ENCODE data around the gene RBMS3. TPM values are rescaled to one million over a fixed set of nuclear protein-coding genes. Genes with fewer than 3 reads are reported as not detected.

Gene RBMS3
- total RNA-seq, 1 experiment from 2014 or later: 0.42 TPM

DNA sequence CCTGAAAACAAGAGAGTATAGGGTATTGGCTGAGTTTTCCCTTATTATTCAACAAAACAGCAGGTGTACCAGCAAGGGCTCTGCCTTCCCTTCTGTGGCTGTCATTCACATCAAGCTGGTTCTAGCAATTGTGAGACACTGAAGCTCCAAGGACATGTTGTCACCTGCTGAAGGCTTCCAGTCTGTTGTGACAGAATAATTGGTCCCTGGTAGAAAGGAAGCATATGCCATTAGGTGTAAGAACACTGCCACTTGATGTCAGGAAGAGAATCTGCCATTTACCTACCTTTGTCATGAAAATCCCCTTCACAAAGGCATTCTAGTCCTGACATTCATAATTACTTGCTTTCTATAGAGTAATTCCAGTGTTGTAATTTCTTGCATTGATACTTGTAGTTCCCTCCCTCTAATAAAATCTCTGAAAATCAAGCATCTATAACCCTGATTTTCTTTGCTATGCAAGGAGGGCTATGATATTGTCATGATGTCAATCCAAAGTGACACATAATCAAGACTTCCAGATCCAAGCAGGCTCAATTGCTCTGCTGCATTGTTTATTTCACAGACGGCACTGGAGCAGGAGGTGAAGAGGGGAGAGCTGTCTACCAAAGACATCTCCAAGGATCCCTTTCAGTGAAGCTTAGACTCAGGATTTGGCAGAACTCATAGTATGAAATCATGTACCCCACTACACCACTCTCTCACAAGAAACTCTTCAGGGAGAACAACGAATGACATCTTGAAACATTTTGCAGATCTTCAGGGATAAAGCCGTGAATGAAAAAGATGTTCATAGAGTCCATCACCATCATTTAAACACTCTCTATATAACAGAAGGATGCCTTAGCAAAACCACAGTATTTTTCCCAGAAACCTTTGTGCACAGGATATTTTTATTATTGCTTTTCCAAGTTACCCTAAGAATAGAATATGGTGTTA is 425.3 kb downstream of the RBMS3 start:
- BruUV-seq (replicated peaks): no TSS peak

More for the DNA sequence above, 425.3 kb downstream of the RBMS3 start:
- Histone ChIP-seq H3K27ac (ENCODE audit: low read depth, low read length) (no peak overlapping the region), H3K4me3 (replicated peaks in 1 of 2; ENCODE audit: low read depth in 1 of 2, low read length in 2 of 2) (no peak overlapping the region), H3K36me3 (ENCODE audit: control insufficient read depth in 1 of 2, insufficient read depth in 2 of 2, low read length in 2 of 2) (no peaks in the 10 kb centered on the region), H3K4me2 (ENCODE audit: low read length) (no peak overlapping the region), H3K9me3 (ENCODE audit: control insufficient read depth in 1 of 2, insufficient read depth in 1 of 2, low read depth in 1 of 2, low read length in 2 of 2) (no peaks in the 10 kb centered on the region), H3K9ac (ENCODE audit: low read length) (no peak overlapping the region), H3K27me3 (ENCODE audit: insufficient read depth, low read length) (no peaks in the 10 kb centered on the region), H3K79me2 (ENCODE audit: insufficient read depth, low read length) (no peaks in the 10 kb centered on the region), H2AFZ (ENCODE audit: low read depth, low read length, poor library complexity, severe bottlenecking) (no peak overlapping the region), H3K9me2 (ENCODE audit: insufficient read depth) (no peaks in the 10 kb centered on the region), H3K4me1 (ENCODE audit: control insufficient read depth in 1 of 2, insufficient read depth in 2 of 2, low read length in 2 of 2) (no peaks in the 10 kb centered on the region), H4K20me1 (ENCODE audit: insufficient read depth) (no peaks in the 10 kb centered on the region)
- RAD21 ChIA-PET (ENCODE audit: low non-redundant PET in 1 of 2, low total read pairs in 2 of 2, uncharacterized antibody in 2 of 2, unreplicated experiment in 2 of 2): no interaction called here
- ATAC-seq: no peak
- no peak for TF ChIP-seq ZFX (IDR thresholded peaks at IDR 0.05)
- TF ChIP-seq POLR2AphosphoS5 (IDR thresholded peaks at IDR 0.05; ENCODE audit: low read depth, low read length): no peak
- TF ChIP-seq ELF1 (IDR thresholded peaks at IDR 0.05; ENCODE audit: borderline replicate concordance, low read depth): no peak
- TF ChIP-seq, protein P1, sequence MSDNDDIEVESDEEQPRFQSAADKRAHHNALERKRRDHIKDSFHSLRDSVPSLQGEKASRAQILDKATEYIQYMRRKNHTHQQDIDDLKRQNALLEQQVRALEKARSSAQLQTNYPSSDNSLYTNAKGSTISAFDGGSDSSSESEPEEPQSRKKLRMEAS (IDR thresholded peaks at IDR 0.05): no peak
- TF ChIP-seq JUND (IDR thresholded peaks at IDR 0.05): no peak
- no peak for TF ChIP-seq RAD21 (IDR thresholded peaks at IDR 0.05; ENCODE audit: low read depth)
- TF ChIP-seq, protein P2, sequence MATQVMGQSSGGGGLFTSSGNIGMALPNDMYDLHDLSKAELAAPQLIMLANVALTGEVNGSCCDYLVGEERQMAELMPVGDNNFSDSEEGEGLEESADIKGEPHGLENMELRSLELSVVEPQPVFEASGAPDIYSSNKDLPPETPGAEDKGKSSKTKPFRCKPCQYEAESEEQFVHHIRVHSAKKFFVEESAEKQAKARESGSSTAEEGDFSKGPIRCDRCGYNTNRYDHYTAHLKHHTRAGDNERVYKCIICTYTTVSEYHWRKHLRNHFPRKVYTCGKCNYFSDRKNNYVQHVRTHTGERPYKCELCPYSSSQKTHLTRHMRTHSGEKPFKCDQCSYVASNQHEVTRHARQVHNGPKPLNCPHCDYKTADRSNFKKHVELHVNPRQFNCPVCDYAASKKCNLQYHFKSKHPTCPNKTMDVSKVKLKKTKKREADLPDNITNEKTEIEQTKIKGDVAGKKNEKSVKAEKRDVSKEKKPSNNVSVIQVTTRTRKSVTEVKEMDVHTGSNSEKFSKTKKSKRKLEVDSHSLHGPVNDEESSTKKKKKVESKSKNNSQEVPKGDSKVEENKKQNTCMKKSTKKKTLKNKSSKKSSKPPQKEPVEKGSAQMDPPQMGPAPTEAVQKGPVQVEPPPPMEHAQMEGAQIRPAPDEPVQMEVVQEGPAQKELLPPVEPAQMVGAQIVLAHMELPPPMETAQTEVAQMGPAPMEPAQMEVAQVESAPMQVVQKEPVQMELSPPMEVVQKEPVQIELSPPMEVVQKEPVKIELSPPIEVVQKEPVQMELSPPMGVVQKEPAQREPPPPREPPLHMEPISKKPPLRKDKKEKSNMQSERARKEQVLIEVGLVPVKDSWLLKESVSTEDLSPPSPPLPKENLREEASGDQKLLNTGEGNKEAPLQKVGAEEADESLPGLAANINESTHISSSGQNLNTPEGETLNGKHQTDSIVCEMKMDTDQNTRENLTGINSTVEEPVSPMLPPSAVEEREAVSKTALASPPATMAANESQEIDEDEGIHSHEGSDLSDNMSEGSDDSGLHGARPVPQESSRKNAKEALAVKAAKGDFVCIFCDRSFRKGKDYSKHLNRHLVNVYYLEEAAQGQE (IDR thresholded peaks at IDR 0.05; ENCODE audit: low read depth): no peak
- TF ChIP-seq SRF (IDR thresholded peaks at IDR 0.05; ENCODE audit: low read depth): no peak
- TF ChIP-seq EGR1 (IDR thresholded peaks at IDR 0.05; ENCODE audit: low read depth): no peak
- no peak for DNase-seq (ENCODE audit: low read depth, low spot score)
- intact Hi-C loops (cut with micrococcal nuclease): no loop called here
- CTCF ChIA-PET: no interaction called here
- POLR2A ChIA-PET: no interaction called here

Measured in HCT116 (cell line).